ENCODE data around the gene CNTNAP5. TPM values are rescaled to one million over a fixed set of nuclear protein-coding genes. Genes with fewer than 3 reads are reported as not detected.

Gene CNTNAP5
- total and polyA plus RNA-seq, 2 donors (not counting 1 experiment from before 2014, with no cell fraction given) = not detected

DNA sequence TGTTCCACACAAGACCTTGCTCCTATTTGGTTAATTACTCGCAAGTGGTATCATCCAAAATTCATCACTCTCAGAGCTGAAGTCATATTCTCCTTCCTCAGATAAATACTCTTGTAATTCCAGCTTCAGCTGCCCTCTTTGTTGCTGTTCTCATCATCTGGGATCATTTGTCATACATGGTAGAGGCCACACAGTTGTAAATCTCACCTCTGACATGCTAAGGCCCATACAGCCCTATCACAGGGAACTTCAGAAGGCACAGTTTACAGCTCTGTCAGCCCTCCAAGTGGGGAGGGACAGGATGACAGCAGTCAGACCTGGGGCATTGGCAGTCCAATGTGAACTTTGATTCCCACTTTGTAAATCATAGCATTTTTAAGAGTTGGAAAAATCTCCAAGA, 399.0 kb downstream of the CNTNAP5 start:
- Histone ChIP-seq H3K27ac (ENCODE audit: low read length in 2 of 2) (no peak overlapping the region), H3K4me2 (replicated peaks; ENCODE audit: low read depth, low read length, poor library complexity, severe bottlenecking) (no peak overlapping the region), H3K4me3 (ENCODE audit: control extremely low read depth in 1 of 5, extremely low read depth in 1 of 5, insufficient read depth in 1 of 5, low read depth in 2 of 5, low read length in 4 of 5) (no peak overlapping the region), H3K9me3 (ENCODE audit: control extremely low read depth in 1 of 3, control insufficient read depth in 2 of 3, insufficient read depth in 1 of 3, low read length in 2 of 3) (peaks cover 0 to 8% (median 2%) of the 10 kb centered on the region in 3 donors), H3K79me2 (ENCODE audit: control insufficient read depth, insufficient read depth, low read length) (no peaks in the 10 kb centered on the region), H2AFZ (ENCODE audit: insufficient read depth, low read depth, low read length, poor library complexity, severe bottlenecking) (no peak overlapping the region), H3K4me1 (ENCODE audit: control insufficient read depth in 2 of 2, insufficient read depth in 2 of 2, low read length in 2 of 2) (no peaks in the 10 kb centered on the region), H3K9ac (ENCODE audit: low read length) (no peak overlapping the region), H3K27me3 (replicated peaks in 1 of 4; ENCODE audit: control extremely low read depth in 1 of 4, control insufficient read depth in 3 of 4, insufficient read depth in 4 of 4, low read length in 3 of 4) (no peaks in the 10 kb centered on the region), H4K20me1 (ENCODE audit: control insufficient read depth, insufficient read depth, low read length, poor library complexity, severe bottlenecking) (no peaks in the 10 kb centered on the region), H3K36me3 (replicated peaks in 1 of 2; ENCODE audit: control extremely low read depth in 1 of 2, control insufficient read depth in 1 of 2, extremely low read depth in 1 of 2, insufficient read depth in 2 of 2, low read length in 1 of 2) (no peaks in the 10 kb centered on the region)
- no peak for DNase-seq
- peaks cover 3% of the 10 kb centered on the region for H3K9me3 Mint-ChIP-seq (ENCODE audit: insufficient read depth)
- H3K4me1 Mint-ChIP-seq = no peaks in the 10 kb centered on the region
- no peak overlapping the region for H3K4me3 Mint-ChIP-seq
- ChIA-PET CTCF (no interaction called here), POLR2A (no interaction called here)
- TF ChIP-seq, protein P1, sequence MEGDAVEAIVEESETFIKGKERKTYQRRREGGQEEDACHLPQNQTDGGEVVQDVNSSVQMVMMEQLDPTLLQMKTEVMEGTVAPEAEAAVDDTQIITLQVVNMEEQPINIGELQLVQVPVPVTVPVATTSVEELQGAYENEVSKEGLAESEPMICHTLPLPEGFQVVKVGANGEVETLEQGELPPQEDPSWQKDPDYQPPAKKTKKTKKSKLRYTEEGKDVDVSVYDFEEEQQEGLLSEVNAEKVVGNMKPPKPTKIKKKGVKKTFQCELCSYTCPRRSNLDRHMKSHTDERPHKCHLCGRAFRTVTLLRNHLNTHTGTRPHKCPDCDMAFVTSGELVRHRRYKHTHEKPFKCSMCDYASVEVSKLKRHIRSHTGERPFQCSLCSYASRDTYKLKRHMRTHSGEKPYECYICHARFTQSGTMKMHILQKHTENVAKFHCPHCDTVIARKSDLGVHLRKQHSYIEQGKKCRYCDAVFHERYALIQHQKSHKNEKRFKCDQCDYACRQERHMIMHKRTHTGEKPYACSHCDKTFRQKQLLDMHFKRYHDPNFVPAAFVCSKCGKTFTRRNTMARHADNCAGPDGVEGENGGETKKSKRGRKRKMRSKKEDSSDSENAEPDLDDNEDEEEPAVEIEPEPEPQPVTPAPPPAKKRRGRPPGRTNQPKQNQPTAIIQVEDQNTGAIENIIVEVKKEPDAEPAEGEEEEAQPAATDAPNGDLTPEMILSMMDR (IDR thresholded peaks at IDR 0.05) = no peak
- TF ChIP-seq EZH2 (IDR thresholded peaks at IDR 0.05; ENCODE audit: borderline replicate concordance, insufficient read depth, low read depth, low read length, poor library complexity, severe bottlenecking) = no peak
- ATAC-seq (ENCODE audit: low read depth) = no peak
- intact Hi-C loops (cut with micrococcal nuclease) = no loop called here
- H3K27ac Mint-ChIP-seq = no peak overlapping the region
- WGBS (ENCODE audit: insufficient coverage) = 86% methylated on average over 1 of the region's 1 CpG
- H3K27me3 Mint-ChIP-seq = no peaks in the 10 kb centered on the region

GRCh38 chr2:124426122-124426521, 401.0 kb downstream of the CNTNAP5 start:
- intact Hi-C loops (cut with micrococcal nuclease) = no loop called here
- Histone ChIP-seq H3K36me3 (replicated peaks in 1 of 2; ENCODE audit: control extremely low read depth in 1 of 2, control insufficient read depth in 1 of 2, extremely low read depth in 1 of 2, insufficient read depth in 2 of 2, low read length in 1 of 2) (no peaks in the 10 kb centered on the region), H3K27me3 (replicated peaks in 1 of 4; ENCODE audit: control extremely low read depth in 1 of 4, control insufficient read depth in 3 of 4, insufficient read depth in 4 of 4, low read length in 3 of 4) (no peaks in the 10 kb centered on the region), H2AFZ (ENCODE audit: insufficient read depth, low read depth, low read length, poor library complexity, severe bottlenecking) (no peak overlapping the region), H4K20me1 (ENCODE audit: control insufficient read depth, insufficient read depth, low read length, poor library complexity, severe bottlenecking) (no peaks in the 10 kb centered on the region), H3K4me1 (ENCODE audit: control insufficient read depth in 2 of 2, insufficient read depth in 2 of 2, low read length in 2 of 2) (no peaks in the 10 kb centered on the region), H3K4me2 (replicated peaks; ENCODE audit: low read depth, low read length, poor library complexity, severe bottlenecking) (no peak overlapping the region), H3K4me3 (ENCODE audit: control extremely low read depth in 1 of 5, extremely low read depth in 1 of 5, insufficient read depth in 1 of 5, low read depth in 2 of 5, low read length in 4 of 5) (no peak overlapping the region), H3K79me2 (ENCODE audit: control insufficient read depth, insufficient read depth, low read length) (no peaks in the 10 kb centered on the region), H3K9me3 (ENCODE audit: control extremely low read depth in 1 of 3, control insufficient read depth in 2 of 3, insufficient read depth in 1 of 3, low read length in 2 of 3) (peaks cover 0 to 12% (median 2%) of the 10 kb centered on the region in 3 donors), H3K27ac (ENCODE audit: low read length in 2 of 2) (no peak overlapping the region), H3K9ac (ENCODE audit: low read length) (no peak overlapping the region)
- ATAC-seq (ENCODE audit: low read depth) = no peak
- Mint-ChIP-seq H3K4me3 (no peak overlapping the region), H3K27me3 (no peaks in the 10 kb centered on the region), H3K27ac (no peak overlapping the region), H3K4me1 (no peaks in the 10 kb centered on the region), H3K9me3 (ENCODE audit: insufficient read depth) (peaks cover 3% of the 10 kb centered on the region)
- TF ChIP-seq EZH2 (IDR thresholded peaks at IDR 0.05; ENCODE audit: borderline replicate concordance, insufficient read depth, low read depth, low read length, poor library complexity, severe bottlenecking) = no peak
- TF ChIP-seq, protein P1 (IDR thresholded peaks at IDR 0.05) = no peak
- no peak for DNase-seq
- ChIA-PET CTCF (no interaction called here), POLR2A (no interaction called here)
- 100% methylated on average over 1 of the region's 2 CpGs for WGBS (ENCODE audit: insufficient coverage)
